ENCODE results near the gene ADAM23. TPM values are rescaled to one million over a fixed set of nuclear protein-coding genes. Genes with fewer than 3 reads are reported as not detected.

ADAM23 gene
- total RNA-seq, 4 donors from 2014 or later: 0.12 to 0.39 TPM; not detected in 2

GRCh38 chr2:206558492-206558891 is 115.2 kb downstream of the ADAM23 start:
- intact Hi-C loops (cut with DNase I; ENCODE audit: low total_unique reads): loop anchor here (10.0 kb wide), 1 partner anchor 916 kb away; no protein-coding TSS in a partner anchor
- WGBS, 2 donors: 91 to 97% methylated on average over 2 of the region's 2 CpGs

GRCh38 chr2:206561962-206562361 is 118.6 kb downstream of the ADAM23 start:
- intact Hi-C loops (cut with DNase I; ENCODE audit: low total_unique reads): no loop called here
- no peak for DNase-seq (ENCODE audit: low spot score in 2 of 2)
- no peak overlapping the region for H3K4me3 ChIP-seq (ENCODE audit: low read depth, poor library complexity, severe bottlenecking)
- TF ChIP-seq CTCF (IDR thresholded peaks at IDR 0.05): no peak
- TF ChIP-seq POLR2A (IDR thresholded peaks at IDR 0.05): no peak
- WGBS, 2 donors: 90 to 94% methylated on average over 1 of the region's 1 CpG

More at GRCh38 chr2:206558492-206558891, 115.2 kb downstream of the ADAM23 start:
- TF ChIP-seq POLR2A (IDR thresholded peaks at IDR 0.05): no peak
- TF ChIP-seq CTCF (IDR thresholded peaks at IDR 0.05): no peak
- DNase-seq (ENCODE audit: low spot score in 2 of 2): no peak
- H3K4me3 ChIP-seq (ENCODE audit: low read depth, poor library complexity, severe bottlenecking): no peak overlapping the region

GRCh38 chr2:206562375-206562774 is 119.0 kb downstream of the ADAM23 start:
- 84% methylated on average over 2 of the region's 2 CpGs for WGBS, 2 donors
- no peak overlapping the region for H3K4me3 ChIP-seq (ENCODE audit: low read depth, poor library complexity, severe bottlenecking)
- TF ChIP-seq CTCF (IDR thresholded peaks at IDR 0.05) (no peak), POLR2A (IDR thresholded peaks at IDR 0.05) (no peak)
- intact Hi-C loops (cut with DNase I; ENCODE audit: low total_unique reads): no loop called here
- no peak for DNase-seq (ENCODE audit: low spot score in 2 of 2)

GRCh38 chr2:206563374-206563773 is 120.0 kb downstream of the ADAM23 start:
- WGBS, 2 donors: 78 to 85% methylated on average over 2 of the region's 2 CpGs
- TF ChIP-seq POLR2A (IDR thresholded peaks at IDR 0.05): no peak
- TF ChIP-seq CTCF (IDR thresholded peaks at IDR 0.05): no peak
- H3K4me3 ChIP-seq (ENCODE audit: low read depth, poor library complexity, severe bottlenecking): no peak overlapping the region
- intact Hi-C loops (cut with DNase I; ENCODE audit: low total_unique reads): no loop called here
- no peak for DNase-seq (ENCODE audit: low spot score in 2 of 2)

- TF ChIP-seq POLR2A (IDR thresholded peaks at IDR 0.05): no peak
- no peak for TF ChIP-seq CTCF (IDR thresholded peaks at IDR 0.05)
- no peak overlapping the region for H3K4me3 ChIP-seq (ENCODE audit: low read depth, poor library complexity, severe bottlenecking)
- intact Hi-C loops (cut with DNase I; ENCODE audit: low total_unique reads): no loop called here
- WGBS, 2 donors: 75% methylated on average over 4 of the region's 4 CpGs
- no peak for DNase-seq (ENCODE audit: low spot score in 2 of 2)
Observed at GRCh38 chr2:206565666-206566065, 122.3 kb downstream of the ADAM23 start.

GRCh38 chr2:206569470-206569869 is 126.1 kb downstream of the ADAM23 start:
- TF ChIP-seq POLR2A (IDR thresholded peaks at IDR 0.05) (no peak), CTCF (IDR thresholded peaks at IDR 0.05) (no peak)
- WGBS, 2 donors: 70 to 91% methylated on average over 3 of the region's 3 CpGs
- intact Hi-C loops (cut with DNase I; ENCODE audit: low total_unique reads): no loop called here

More at GRCh38 chr2:206569470-206569869, 126.1 kb downstream of the ADAM23 start:
- H3K4me3 ChIP-seq (ENCODE audit: low read depth, poor library complexity, severe bottlenecking): no peak overlapping the region
- DNase-seq (ENCODE audit: low spot score in 2 of 2): no peak

Data from lower leg skin (tissue), 4 donors.